Measurements from ENCODE around the gene SKAP1. TPM values are rescaled to one million over a fixed set of nuclear protein-coding genes. Genes with fewer than 3 reads are reported as not detected.

SKAP1 gene
- total and polyA plus RNA-seq, 2 experiments from 2014 or later, result 0.27 TPM; not detected in 1

DNA sequence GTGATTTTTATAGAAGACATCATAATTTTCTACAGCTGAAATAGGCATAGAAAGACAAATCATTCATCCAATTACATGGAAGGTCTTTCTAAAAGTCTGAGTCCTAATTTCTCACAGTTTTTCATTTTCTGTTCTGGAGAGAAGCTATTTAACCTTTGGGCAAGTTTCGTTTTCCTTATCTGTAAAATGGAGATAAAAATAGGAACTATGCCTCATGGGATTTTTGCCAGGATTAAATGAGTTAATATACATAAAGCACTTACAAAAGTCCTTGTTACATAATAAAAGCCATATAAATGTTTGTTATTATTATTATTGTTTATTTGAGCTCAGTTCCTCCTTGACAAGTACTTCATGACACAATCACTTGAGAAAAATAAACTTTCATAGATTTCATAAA is 121.4 kb downstream of the SKAP1 start (continued):
- TF ChIP-seq, protein P1, sequence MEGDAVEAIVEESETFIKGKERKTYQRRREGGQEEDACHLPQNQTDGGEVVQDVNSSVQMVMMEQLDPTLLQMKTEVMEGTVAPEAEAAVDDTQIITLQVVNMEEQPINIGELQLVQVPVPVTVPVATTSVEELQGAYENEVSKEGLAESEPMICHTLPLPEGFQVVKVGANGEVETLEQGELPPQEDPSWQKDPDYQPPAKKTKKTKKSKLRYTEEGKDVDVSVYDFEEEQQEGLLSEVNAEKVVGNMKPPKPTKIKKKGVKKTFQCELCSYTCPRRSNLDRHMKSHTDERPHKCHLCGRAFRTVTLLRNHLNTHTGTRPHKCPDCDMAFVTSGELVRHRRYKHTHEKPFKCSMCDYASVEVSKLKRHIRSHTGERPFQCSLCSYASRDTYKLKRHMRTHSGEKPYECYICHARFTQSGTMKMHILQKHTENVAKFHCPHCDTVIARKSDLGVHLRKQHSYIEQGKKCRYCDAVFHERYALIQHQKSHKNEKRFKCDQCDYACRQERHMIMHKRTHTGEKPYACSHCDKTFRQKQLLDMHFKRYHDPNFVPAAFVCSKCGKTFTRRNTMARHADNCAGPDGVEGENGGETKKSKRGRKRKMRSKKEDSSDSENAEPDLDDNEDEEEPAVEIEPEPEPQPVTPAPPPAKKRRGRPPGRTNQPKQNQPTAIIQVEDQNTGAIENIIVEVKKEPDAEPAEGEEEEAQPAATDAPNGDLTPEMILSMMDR (conservative IDR thresholded peaks at IDR 0.05; ENCODE audit: low read depth in 2 of 2), result no peak
- TF ChIP-seq, protein P2, sequence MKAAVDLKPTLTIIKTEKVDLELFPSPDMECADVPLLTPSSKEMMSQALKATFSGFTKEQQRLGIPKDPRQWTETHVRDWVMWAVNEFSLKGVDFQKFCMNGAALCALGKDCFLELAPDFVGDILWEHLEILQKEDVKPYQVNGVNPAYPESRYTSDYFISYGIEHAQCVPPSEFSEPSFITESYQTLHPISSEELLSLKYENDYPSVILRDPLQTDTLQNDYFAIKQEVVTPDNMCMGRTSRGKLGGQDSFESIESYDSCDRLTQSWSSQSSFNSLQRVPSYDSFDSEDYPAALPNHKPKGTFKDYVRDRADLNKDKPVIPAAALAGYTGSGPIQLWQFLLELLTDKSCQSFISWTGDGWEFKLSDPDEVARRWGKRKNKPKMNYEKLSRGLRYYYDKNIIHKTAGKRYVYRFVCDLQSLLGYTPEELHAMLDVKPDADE (IDR thresholded peaks at IDR 0.05), result no peak
- TF ChIP-seq, protein P3, sequence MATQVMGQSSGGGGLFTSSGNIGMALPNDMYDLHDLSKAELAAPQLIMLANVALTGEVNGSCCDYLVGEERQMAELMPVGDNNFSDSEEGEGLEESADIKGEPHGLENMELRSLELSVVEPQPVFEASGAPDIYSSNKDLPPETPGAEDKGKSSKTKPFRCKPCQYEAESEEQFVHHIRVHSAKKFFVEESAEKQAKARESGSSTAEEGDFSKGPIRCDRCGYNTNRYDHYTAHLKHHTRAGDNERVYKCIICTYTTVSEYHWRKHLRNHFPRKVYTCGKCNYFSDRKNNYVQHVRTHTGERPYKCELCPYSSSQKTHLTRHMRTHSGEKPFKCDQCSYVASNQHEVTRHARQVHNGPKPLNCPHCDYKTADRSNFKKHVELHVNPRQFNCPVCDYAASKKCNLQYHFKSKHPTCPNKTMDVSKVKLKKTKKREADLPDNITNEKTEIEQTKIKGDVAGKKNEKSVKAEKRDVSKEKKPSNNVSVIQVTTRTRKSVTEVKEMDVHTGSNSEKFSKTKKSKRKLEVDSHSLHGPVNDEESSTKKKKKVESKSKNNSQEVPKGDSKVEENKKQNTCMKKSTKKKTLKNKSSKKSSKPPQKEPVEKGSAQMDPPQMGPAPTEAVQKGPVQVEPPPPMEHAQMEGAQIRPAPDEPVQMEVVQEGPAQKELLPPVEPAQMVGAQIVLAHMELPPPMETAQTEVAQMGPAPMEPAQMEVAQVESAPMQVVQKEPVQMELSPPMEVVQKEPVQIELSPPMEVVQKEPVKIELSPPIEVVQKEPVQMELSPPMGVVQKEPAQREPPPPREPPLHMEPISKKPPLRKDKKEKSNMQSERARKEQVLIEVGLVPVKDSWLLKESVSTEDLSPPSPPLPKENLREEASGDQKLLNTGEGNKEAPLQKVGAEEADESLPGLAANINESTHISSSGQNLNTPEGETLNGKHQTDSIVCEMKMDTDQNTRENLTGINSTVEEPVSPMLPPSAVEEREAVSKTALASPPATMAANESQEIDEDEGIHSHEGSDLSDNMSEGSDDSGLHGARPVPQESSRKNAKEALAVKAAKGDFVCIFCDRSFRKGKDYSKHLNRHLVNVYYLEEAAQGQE (IDR thresholded peaks at IDR 0.05; ENCODE audit: unreplicated experiment), result no peak
- TF ChIP-seq CREB1 (CRISPR knock-in tag; IDR thresholded peaks at IDR 0.05; ENCODE audit: low read depth), result no peak
- no peak for TF ChIP-seq EZH2phosphoT487 (IDR thresholded peaks at IDR 0.05; ENCODE audit: unreplicated experiment)

- ATAC-seq (peak; percentile 91), DNase-seq (ENCODE audit: low spot score) (peak; percentile 76)
- Mint-ChIP-seq H3K36me3 (ENCODE audit: low read depth) (no peaks in the 10 kb centered on the region), H3K9me3 (no peaks in the 10 kb centered on the region), H3K27ac (no peak overlapping the region), H3K4me1 (peaks cover 7% of the 10 kb centered on the region; the same call in 2 of the 3 replicates), H3K27me3 (ENCODE audit: insufficient read depth, low read depth, poor library complexity) (peaks cover 8% of the 10 kb centered on the region), H3K4me3 (no peak overlapping the region)
- no peak overlapping the region for H3K4me2 ChIP-seq
- no peak overlapping the region for H3K4me3 ChIP-seq
- H3K79me2 ChIP-seq (replicated peaks; ENCODE audit: insufficient read depth), result no peaks in the 10 kb centered on the region
- no peak overlapping the region for H3K27ac ChIP-seq (ENCODE audit: low read depth)
- no peaks in the 10 kb centered on the region for H3K36me3 ChIP-seq (ENCODE audit: insufficient read depth)
- H3F3A ChIP-seq (replicated peaks; ENCODE audit: low read depth), result no peaks in the 10 kb centered on the region
- H4K20me1 ChIP-seq (replicated peaks; ENCODE audit: insufficient read depth), result no peaks in the 10 kb centered on the region
- H3K27me3 ChIP-seq (ENCODE audit: insufficient read depth), result no peaks in the 10 kb centered on the region
- no peaks in the 10 kb centered on the region for H3K9me2 ChIP-seq (ENCODE audit: insufficient read depth)
- TF ChIP-seq ZNF114 (CRISPR knock-in tag; IDR thresholded peaks at IDR 0.05), result no peak
- TF ChIP-seq STAT1 (IDR thresholded peaks at IDR 0.05; ENCODE audit: unreplicated experiment), result no peak
- TF ChIP-seq, protein P1 (conservative IDR thresholded peaks at IDR 0.05; ENCODE audit: low read depth in 2 of 2), result peak; percentile 81 to 93
- TF ChIP-seq JUNB (IDR thresholded peaks at IDR 0.05; ENCODE audit: unreplicated experiment), result no peak
- no peak overlapping the region for H2AFZ ChIP-seq
- no peaks in the 10 kb centered on the region for H3K4me1 ChIP-seq (ENCODE audit: insufficient read depth)
Observed at GRCh38 chr17:48307814-48308411, 122.1 kb downstream of the SKAP1 start.

All from GM23338 (cell line).